Gastrocnemius medialis (tissue), 4 donors: Measurements from ENCODE around the gene RNF169. TPM values are rescaled to one million over a fixed set of nuclear protein-coding genes. Genes with fewer than 3 reads are reported as not detected.

Source experiments
- ATAC-seq, 2 donors: fragments of 150-250 bp; one replicate each; pipeline ENCODE4 v1.9.1; 2016
- DNase-seq, 2 donors: peaks; one replicate each; pipeline ENCODE4 v3.0.0-alpha.2; 2019
- H3K27ac ChIP-seq, 4 donors: fragments of 200-600 bp; sonication (generic); 1 replicate in 1 of 4; 2 replicates in 3 of 4; pipeline ENCODE4 v1.5.1; 2016 to 2018; ENCODE audit warnings: mild to moderate bottlenecking in 2 of 4, moderate library complexity in 1 of 4
- H3K27me3 ChIP-seq, 3 donors: fragments of 200-600 bp; sonication (generic) in 2 of 3; 1 replicate in 1 of 3; 2 replicates in 2 of 3; pipeline versions ENCODE4 v1.5.1 to v1.6.0; 2016 to 2019; ENCODE audit warnings: mild to moderate bottlenecking in 1 of 3, moderate library complexity in 1 of 3
- H3K36me3 ChIP-seq, 2 donors: fragments of 200-600 bp; sonication (generic) in 1 of 2; one replicate each; pipeline ENCODE4 v1.5.1; 2017 to 2018
- H3K4me1 ChIP-seq, 2 donors: fragments of 200-600 bp; sonication (generic) in 1 of 2; one replicate each; pipeline ENCODE4 v1.5.1; 2016 to 2017; ENCODE audit warnings: mild to moderate bottlenecking in 2 of 2
- H3K4me3 ChIP-seq, 4 donors: fragments of 200-600 bp; sonication (generic) in 3 of 4; 1 replicate in 1 of 4; 2 replicates in 3 of 4; pipeline ENCODE4 v1.5.1; 2016 to 2019; ENCODE audit warnings: mild to moderate bottlenecking in 2 of 4
- H3K9me3 ChIP-seq, 3 donors: fragments of 200-600 bp; sonication (generic) in 2 of 3; 1 replicate in 1 of 3; 2 replicates in 2 of 3; pipeline ENCODE4 v1.5.1; 2016 to 2019
- POLR2A ChIP-seq, 2 donors: fragments of 450-650 bp; IDR thresholded peaks; one replicate each; pipeline ENCODE4 v1.6.1; 2017; ENCODE audit warnings: antibody characterized with exemption in 2 of 2, mild to moderate bottlenecking in 2 of 2, moderate library complexity in 2 of 2
- in situ Hi-C, 4 donors: fragments of 200-750 bp; cut with MboI; loops; one replicate each; pipeline versions ENCODE4 v1.15.0 to v1.8.0; 2017; ENCODE audit warnings: low sequenced_read_pairs in 4 of 4
- intact Hi-C: fragments of 100-400 bp; cut with DNase I; formaldehyde crosslinking; loops from one replicate; pipeline ENCODE4 v1.15.1; 2023; ENCODE audit warnings: low total_unique reads
- total RNA-seq, 4 donors: library from RNA; depleted of rRNA; stranded (reverse); fragments of >200 nt; gene quantifications; one replicate each; pipeline versions ENCODE4 v1.1.0 to v1.2.3, GENCODE V29; 2016
- TF ChIP-seq, protein P1 (sequence below), 5 experiments: fragments of 450-650 bp in 3 of 5; fragments of 200-600 bp in 2 of 5; sonication (generic) in 2 of 5; IDR thresholded peaks in 4 of 5; conservative IDR thresholded peaks in 1 of 5; 1 replicate in 4 of 5; 2 replicates in 1 of 5; pipeline ENCODE4 v1.5.1; 2016 to 2019; ENCODE audit warnings: antibody characterized with exemption in 5 of 5, mild to moderate bottlenecking in 3 of 5, moderate library complexity in 3 of 5

Gene RNF169
- total RNA-seq, 4 donors from 2014 or later = 17.1 to 25.2 (median 21.0) TPM

GRCh38 chr11:74784234-74784633 lies 35.6 kb downstream of the RNF169 start:
- intact Hi-C loops = no loop called here
- Histone ChIP-seq H3K4me1 (peaks cover 34 to 36% of the 10 kb centered on the region in 2 donors), H3K9me3 (no peaks in the 10 kb centered on the region), H3K36me3 (no peaks in the 10 kb centered on the region), H3K27ac (peak overlapping the region in 1 of 4 donors; percentile 5), H3K27me3 (no peaks in the 10 kb centered on the region), H3K4me3 (no peak overlapping the region)
- in situ Hi-C loops = no loop called here
- TF ChIP-seq POLR2A (IDR thresholded peaks at IDR 0.05) = no peak
- TF ChIP-seq, protein P1, sequence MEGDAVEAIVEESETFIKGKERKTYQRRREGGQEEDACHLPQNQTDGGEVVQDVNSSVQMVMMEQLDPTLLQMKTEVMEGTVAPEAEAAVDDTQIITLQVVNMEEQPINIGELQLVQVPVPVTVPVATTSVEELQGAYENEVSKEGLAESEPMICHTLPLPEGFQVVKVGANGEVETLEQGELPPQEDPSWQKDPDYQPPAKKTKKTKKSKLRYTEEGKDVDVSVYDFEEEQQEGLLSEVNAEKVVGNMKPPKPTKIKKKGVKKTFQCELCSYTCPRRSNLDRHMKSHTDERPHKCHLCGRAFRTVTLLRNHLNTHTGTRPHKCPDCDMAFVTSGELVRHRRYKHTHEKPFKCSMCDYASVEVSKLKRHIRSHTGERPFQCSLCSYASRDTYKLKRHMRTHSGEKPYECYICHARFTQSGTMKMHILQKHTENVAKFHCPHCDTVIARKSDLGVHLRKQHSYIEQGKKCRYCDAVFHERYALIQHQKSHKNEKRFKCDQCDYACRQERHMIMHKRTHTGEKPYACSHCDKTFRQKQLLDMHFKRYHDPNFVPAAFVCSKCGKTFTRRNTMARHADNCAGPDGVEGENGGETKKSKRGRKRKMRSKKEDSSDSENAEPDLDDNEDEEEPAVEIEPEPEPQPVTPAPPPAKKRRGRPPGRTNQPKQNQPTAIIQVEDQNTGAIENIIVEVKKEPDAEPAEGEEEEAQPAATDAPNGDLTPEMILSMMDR (IDR thresholded peaks at IDR 0.05 in 4 of 5, conservative IDR thresholded peaks at IDR 0.05 in 1 of 5) = no peak
- DNase-seq (no peak), ATAC-seq (no peak)

DNA sequence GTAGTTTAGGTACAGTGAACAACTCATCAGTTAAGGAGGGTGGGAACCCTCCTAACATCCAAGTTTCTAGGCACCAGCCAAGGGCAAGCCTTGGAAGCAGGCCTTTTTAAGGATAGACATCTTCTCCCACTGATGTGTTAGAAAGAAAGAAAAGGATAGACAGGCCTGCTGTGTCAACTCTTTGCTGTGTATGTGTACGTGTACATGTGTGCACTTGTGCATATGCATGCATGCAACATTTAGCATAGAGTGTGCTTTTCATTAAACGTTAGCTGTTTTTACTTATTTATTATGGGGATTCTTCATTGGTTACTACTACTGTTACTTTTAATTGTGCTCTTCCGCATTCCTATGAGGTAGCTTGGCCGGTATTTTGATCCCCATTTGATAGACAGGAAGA lies 36.1 kb downstream of the RNF169 start:
- H3K9me3 ChIP-seq = no peaks in the 10 kb centered on the region
- no peaks in the 10 kb centered on the region for H3K27me3 ChIP-seq
- TF ChIP-seq, protein P1 (IDR thresholded peaks at IDR 0.05 in 4 of 5, conservative IDR thresholded peaks at IDR 0.05 in 1 of 5) = no peak
- TF ChIP-seq POLR2A (IDR thresholded peaks at IDR 0.05) = no peak
- intact Hi-C loops (no loop called here), in situ Hi-C loops (no loop called here)
- peaks cover 34 to 36% of the 10 kb centered on the region in 2 donors for H3K4me1 ChIP-seq
- no peak for DNase-seq
- no peak for ATAC-seq
- no peak overlapping the region for H3K4me3 ChIP-seq
- no peak overlapping the region for H3K27ac ChIP-seq
- H3K36me3 ChIP-seq = peaks cover 0 to 1% of the 10 kb centered on the region in 2 donors

DNA sequence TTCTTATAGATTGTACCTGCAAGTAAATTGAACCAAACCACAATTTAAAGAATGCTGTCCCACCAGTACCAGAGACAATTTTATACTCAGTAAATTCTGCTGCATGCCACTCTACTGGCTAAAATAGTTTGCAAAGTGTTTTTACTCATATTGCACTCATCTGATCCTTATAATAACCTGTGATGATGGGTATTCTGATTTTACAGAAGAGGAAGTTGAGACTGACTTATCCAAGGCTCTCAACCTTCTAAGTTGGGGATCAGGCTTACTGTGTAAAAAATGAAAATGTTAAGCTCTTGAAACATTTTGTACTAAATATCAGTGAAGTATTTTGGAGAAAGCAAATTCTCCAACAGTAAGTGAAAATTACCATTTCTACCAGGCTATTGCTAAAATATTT lies 37.9 kb downstream of the RNF169 start:
- peaks cover 4 to 20% of the 10 kb centered on the region in 2 donors for H3K36me3 ChIP-seq
- in situ Hi-C loops (no loop called here), intact Hi-C loops (no loop called here)
- peaks cover 19 to 29% of the 10 kb centered on the region in 2 donors for H3K4me1 ChIP-seq
- no peak overlapping the region for H3K4me3 ChIP-seq
- DNase-seq = no peak
- H3K27me3 ChIP-seq = no peaks in the 10 kb centered on the region
- H3K9me3 ChIP-seq = no peaks in the 10 kb centered on the region
- no peak for ATAC-seq
- no peak overlapping the region for H3K27ac ChIP-seq
- TF ChIP-seq, protein P1 (IDR thresholded peaks at IDR 0.05 in 4 of 5, conservative IDR thresholded peaks at IDR 0.05 in 1 of 5) = no peak
- no peak for TF ChIP-seq POLR2A (IDR thresholded peaks at IDR 0.05)

DNA sequence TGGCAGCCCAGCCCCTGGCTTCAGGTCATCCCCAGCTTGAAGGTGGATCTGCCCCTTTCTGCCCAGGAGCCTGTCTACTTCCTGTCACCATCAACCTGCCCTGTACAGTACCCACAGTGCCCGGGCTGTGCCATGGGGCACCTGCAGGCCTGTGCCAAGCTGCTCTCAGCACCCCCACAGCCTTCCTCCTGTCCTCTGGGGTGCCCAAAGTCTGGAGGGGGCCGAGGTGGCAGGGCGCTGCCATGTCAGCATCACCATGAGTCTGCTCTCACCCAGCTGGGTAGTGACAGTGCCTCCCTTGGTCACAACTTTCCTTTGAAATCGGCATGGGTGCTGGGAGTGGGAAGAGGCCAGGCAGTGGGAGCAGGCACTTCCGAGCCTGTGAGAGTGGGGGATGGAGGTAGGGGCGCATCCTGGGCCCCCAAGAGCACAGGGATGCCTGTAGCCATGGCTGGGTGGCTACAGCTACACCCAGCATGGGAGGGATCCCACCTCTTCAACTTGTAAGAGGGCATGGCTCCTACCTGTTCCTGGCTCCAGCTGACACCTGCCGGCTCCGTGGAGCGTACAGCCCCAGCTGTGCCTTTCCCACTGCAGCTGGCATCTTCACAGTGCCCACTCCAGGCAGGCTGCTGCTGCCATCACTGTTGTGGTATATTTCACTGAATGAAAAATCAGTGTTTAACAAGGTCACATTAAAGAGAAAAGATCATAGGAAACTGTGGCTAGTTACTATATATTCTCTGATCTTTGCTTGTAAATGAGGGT lies 42.9 kb downstream of the RNF169 start:
- Histone ChIP-seq H3K27ac (no peak overlapping the region), H3K27me3 (no peaks in the 10 kb centered on the region), H3K4me3 (no peak overlapping the region), H3K9me3 (no peaks in the 10 kb centered on the region), H3K4me1 (peaks cover 5% of the 10 kb centered on the region in 2 donors), H3K36me3 (peaks cover 4 to 35% of the 10 kb centered on the region in 2 donors)
- DNase-seq = no peak
- TF ChIP-seq, protein P1 (IDR thresholded peaks at IDR 0.05 in 4 of 5, conservative IDR thresholded peaks at IDR 0.05 in 1 of 5) = no peak
- no peak for TF ChIP-seq POLR2A (IDR thresholded peaks at IDR 0.05)
- ATAC-seq = no peak
- in situ Hi-C loops (no loop called here), intact Hi-C loops (no loop called here)
